GM23338 (cell line): ENCODE data around the gene GPT2. TPM values are rescaled to one million over a fixed set of nuclear protein-coding genes. Genes with fewer than 3 reads are reported as not detected.
A peak's percentile ranks its signal among the peaks of the same experiment; 100 is the strongest.

Experiments
- ATAC-seq: fragments of 200-7000 bp; cut with Tn5 transposase; 3 replicates; pipeline ENCODE4 v1.9.1; 2020
- DNase-seq: peaks from one replicate; pipeline ENCODE4 v3.0.0-alpha.2; 2015; ENCODE audit warnings: low spot score
- H2AFZ ChIP-seq: fragments of 200-600 bp; sonication (generic); 2 replicates; pipeline ENCODE4 v1.8.0; 2016; ENCODE audit warnings: antibody characterized with exemption, mild to moderate bottlenecking, moderate library complexity
- H3F3A ChIP-seq: fragments of 200-600 bp; sonication (generic); replicated peaks from 2 replicates; pipeline ENCODE4 v1.8.0; 2017; ENCODE audit warnings: antibody characterized with exemption, mixed run types, low read depth
- H3K27ac ChIP-seq: fragments of 200-600 bp; sonication (generic); 2 replicates; pipeline ENCODE4 v1.6.1; 2016; ENCODE audit warnings: low read depth
- H3K27me3 ChIP-seq: fragments of 200-600 bp; sonication (generic); 2 replicates; pipeline ENCODE4 v1.8.0; 2016; ENCODE audit warnings: mild to moderate bottlenecking, mixed run types, moderate library complexity; ENCODE audit not compliant: insufficient read depth
- H3K36me3 ChIP-seq: fragments of 200-600 bp; sonication (generic); 2 replicates; pipeline ENCODE4 v1.8.0; 2016; ENCODE audit warnings: mild to moderate bottlenecking; ENCODE audit not compliant: insufficient read depth
- H3K4me1 ChIP-seq: fragments of 200-600 bp; sonication (generic); 2 replicates; pipeline ENCODE4 v1.8.0; 2016; ENCODE audit warnings: mild to moderate bottlenecking, moderate library complexity; ENCODE audit not compliant: insufficient read depth
- H3K4me2 ChIP-seq: fragments of 200-600 bp; sonication (generic); 2 replicates; pipeline ENCODE4 v1.7.1; 2017; ENCODE audit warnings: mixed run types
- H3K4me3 ChIP-seq: fragments of 200-600 bp; sonication (generic); 2 replicates; pipeline ENCODE4 v1.6.1; 2016; ENCODE audit warnings: mixed run types
- H3K79me2 ChIP-seq: fragments of 200-600 bp; sonication (generic); replicated peaks from 2 replicates; pipeline ENCODE4 v1.8.0; 2017; ENCODE audit warnings: mild to moderate bottlenecking; ENCODE audit not compliant: insufficient read depth
- H3K9me2 ChIP-seq: fragments of 200-600 bp; sonication (generic); 2 replicates; pipeline ENCODE4 v1.8.0; 2017; ENCODE audit not compliant: insufficient read depth
- H4K20me1 ChIP-seq: fragments of 200-600 bp; sonication (generic); replicated peaks from 2 replicates; pipeline ENCODE4 v1.8.0; 2017; ENCODE audit warnings: mild to moderate bottlenecking; ENCODE audit not compliant: insufficient read depth
- H3K27ac Mint-ChIP-seq: 2 replicates; pipeline ENCODE4 v1.8.0; 2020; ENCODE audit warnings: inconsistent platforms, mild to moderate bottlenecking, moderate library complexity, mixed read lengths
- H3K27me3 Mint-ChIP-seq: 3 replicates; pipeline ENCODE4 v1.8.0; 2022; ENCODE audit warnings: low read depth, mild to moderate bottlenecking, moderate library complexity, mixed read lengths, inconsistent platforms; ENCODE audit not compliant: insufficient read depth, poor library complexity
- H3K36me3 Mint-ChIP-seq: 3 replicates; pipeline ENCODE4 v1.8.0; 2021; ENCODE audit warnings: low read depth, mild to moderate bottlenecking, inconsistent platforms, moderate library complexity, mixed read lengths
- H3K4me1 Mint-ChIP-seq: 3 replicates; pipeline ENCODE4 v1.8.0; 2020; ENCODE audit warnings: mild to moderate bottlenecking, inconsistent platforms, mixed read lengths
- H3K4me3 Mint-ChIP-seq: 3 replicates; pipeline ENCODE4 v1.8.0; 2021; ENCODE audit warnings: moderate library complexity, mild to moderate bottlenecking, inconsistent platforms, mixed read lengths
- H3K9me3 Mint-ChIP-seq: 3 replicates; pipeline ENCODE4 v1.8.0; 2020; ENCODE audit warnings: moderate library complexity, mild to moderate bottlenecking, inconsistent platforms, mixed read lengths
- CREB1 ChIP-seq: fragments of 250-450 bp; sonication (Bioruptor Pico); IDR thresholded peaks from 2 replicates; pipeline ENCODE4 v1.5.0; 2020; ENCODE audit warnings: low read depth, mild to moderate bottlenecking, moderate library complexity
- CTCF ChIP-seq, 2 experiments: fragments of 200-600 bp in 1 of 2; sonication (generic) in 1 of 2; conservative IDR thresholded peaks; 2 replicates each; pipeline versions ENCODE4 v1.5.1 to v1.6.1; 2016 to 2017; ENCODE audit warnings: antibody characterized with exemption in 2 of 2, low read depth in 2 of 2, mild to moderate bottlenecking in 2 of 2, moderate library complexity in 1 of 2
- ETS1 ChIP-seq: IDR thresholded peaks from 2 replicates; pipeline ENCODE4 v1.6.1; 2016; ENCODE audit warnings: antibody characterized with exemption
- EZH2 ChIP-seq: fragments of 200-600 bp; sonication (generic); IDR thresholded peaks from one replicate; pipeline ENCODE4 v1.8.0; 2017; ENCODE audit warnings: antibody characterized with exemption, mild to moderate bottlenecking, low read depth; ENCODE audit not compliant: unreplicated experiment
- EZH2phosphoT487 ChIP-seq: fragments of 200-600 bp; sonication (generic); IDR thresholded peaks from one replicate; pipeline ENCODE4 v1.8.1; 2018; ENCODE audit warnings: antibody characterized with exemption; ENCODE audit not compliant: unreplicated experiment
- JUNB ChIP-seq: IDR thresholded peaks from one replicate; pipeline ENCODE4 v1.6.1; 2016; ENCODE audit warnings: antibody characterized with exemption; ENCODE audit not compliant: unreplicated experiment
- NANOG ChIP-seq: IDR thresholded peaks from 2 replicates; pipeline ENCODE4 v1.6.1; 2016; ENCODE audit warnings: antibody characterized with exemption, borderline replicate concordance
- POLR2AphosphoS5 ChIP-seq: IDR thresholded peaks from 2 replicates; pipeline ENCODE4 v1.6.1; 2016; ENCODE audit warnings: antibody characterized with exemption, low read depth
- REST ChIP-seq: IDR thresholded peaks from one replicate; pipeline ENCODE4 v1.6.1; 2018; ENCODE audit warnings: antibody characterized with exemption; ENCODE audit not compliant: unreplicated experiment
- STAT1 ChIP-seq: IDR thresholded peaks from one replicate; pipeline ENCODE4 v1.6.1; 2016; ENCODE audit warnings: antibody characterized with exemption; ENCODE audit not compliant: unreplicated experiment
- ZNF114 ChIP-seq: fragments of 250-450 bp; sonication (Bioruptor Pico); IDR thresholded peaks from 2 replicates; pipeline ENCODE4 v1.5.0; 2020; ENCODE audit warnings: mild to moderate bottlenecking, moderate library complexity
- ZNF331 ChIP-seq: fragments of 250-450 bp; sonication (Bioruptor Pico); IDR thresholded peaks from 2 replicates; pipeline ENCODE4 v1.5.0; 2020; ENCODE audit warnings: low read depth, mild to moderate bottlenecking, moderate library complexity
- polyA plus RNA-seq: library from polyadenylated mRNA; unstranded; fragments of >200 nt; fragmentation: Nextera tagmentation; extraction: Ambion mirVana; gene quantifications from 2 replicates; pipeline ENCODE4 v1.2.1, GENCODE V29; 2016
- total RNA-seq: library from RNA; depleted of rRNA; stranded (reverse); fragments of >200 nt; shearing (Covaris generic); gene quantifications from 2 replicates; pipeline ENCODE4 v1.2.3, GENCODE V29; 2014
- TF ChIP-seq, protein P1 (sequence below): fragments of 250-450 bp; sonication (Bioruptor Pico); IDR thresholded peaks from 2 replicates; pipeline ENCODE4 v1.5.0; 2020; ENCODE audit warnings: mild to moderate bottlenecking, moderate library complexity

GPT2 gene
- total and polyA plus RNA-seq, 2 experiments from 2014 or later: 48.5 to 81.0 TPM

DNA sequence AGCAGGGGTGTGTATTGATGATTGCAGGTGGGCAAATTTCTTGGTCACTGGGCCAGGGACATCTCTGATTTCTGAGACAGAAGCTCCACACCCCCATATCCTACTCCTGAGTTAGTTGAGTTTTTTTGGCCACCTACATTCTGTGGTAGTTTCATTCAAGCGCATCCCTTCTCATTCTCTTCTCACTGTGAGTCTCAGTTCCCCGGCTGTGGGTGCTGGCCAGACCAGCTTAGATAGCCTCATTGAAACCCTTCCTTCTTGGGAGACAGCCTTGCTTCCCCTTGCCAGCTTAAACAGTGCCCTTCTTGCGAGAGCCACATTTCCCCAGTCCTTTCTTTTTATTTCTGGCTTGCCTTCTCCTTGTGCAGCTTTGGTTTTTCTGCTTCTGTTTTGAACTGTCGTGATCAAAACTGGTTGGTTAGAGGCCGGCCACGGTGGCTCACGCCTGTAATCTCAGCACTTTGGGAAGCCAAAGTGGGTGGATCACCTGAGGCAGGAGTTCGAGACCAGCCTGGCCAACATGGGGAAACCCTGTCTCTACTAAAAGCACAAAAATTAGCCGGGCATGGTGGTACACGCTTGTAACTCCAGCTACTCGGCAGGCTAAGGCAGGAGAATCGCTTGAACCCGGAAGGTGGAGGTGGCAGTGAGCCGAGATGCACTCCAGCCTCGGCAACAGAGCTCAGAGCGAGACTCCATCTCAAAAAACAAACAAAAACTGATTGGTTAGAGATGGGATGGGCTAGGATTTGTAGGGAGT, 2.8 kb downstream of the GPT2 start:
- H3K9me3 Mint-ChIP-seq: no peaks in the 10 kb centered on the region
- TF ChIP-seq CREB1 (CRISPR knock-in tag) (no peak), ETS1 (no peak), ZNF331 (CRISPR knock-in tag) (no peak), NANOG (no peak), STAT1 (no peak), CTCF (conservative IDR thresholded peaks at IDR 0.05; ENCODE audit: low read depth in 2 of 2) (no peak), JUNB (no peak), EZH2 (no peak), REST (no peak), ZNF114 (CRISPR knock-in tag) (no peak), POLR2AphosphoS5 (no peak), EZH2phosphoT487 (no peak)
- TF ChIP-seq, protein P1, sequence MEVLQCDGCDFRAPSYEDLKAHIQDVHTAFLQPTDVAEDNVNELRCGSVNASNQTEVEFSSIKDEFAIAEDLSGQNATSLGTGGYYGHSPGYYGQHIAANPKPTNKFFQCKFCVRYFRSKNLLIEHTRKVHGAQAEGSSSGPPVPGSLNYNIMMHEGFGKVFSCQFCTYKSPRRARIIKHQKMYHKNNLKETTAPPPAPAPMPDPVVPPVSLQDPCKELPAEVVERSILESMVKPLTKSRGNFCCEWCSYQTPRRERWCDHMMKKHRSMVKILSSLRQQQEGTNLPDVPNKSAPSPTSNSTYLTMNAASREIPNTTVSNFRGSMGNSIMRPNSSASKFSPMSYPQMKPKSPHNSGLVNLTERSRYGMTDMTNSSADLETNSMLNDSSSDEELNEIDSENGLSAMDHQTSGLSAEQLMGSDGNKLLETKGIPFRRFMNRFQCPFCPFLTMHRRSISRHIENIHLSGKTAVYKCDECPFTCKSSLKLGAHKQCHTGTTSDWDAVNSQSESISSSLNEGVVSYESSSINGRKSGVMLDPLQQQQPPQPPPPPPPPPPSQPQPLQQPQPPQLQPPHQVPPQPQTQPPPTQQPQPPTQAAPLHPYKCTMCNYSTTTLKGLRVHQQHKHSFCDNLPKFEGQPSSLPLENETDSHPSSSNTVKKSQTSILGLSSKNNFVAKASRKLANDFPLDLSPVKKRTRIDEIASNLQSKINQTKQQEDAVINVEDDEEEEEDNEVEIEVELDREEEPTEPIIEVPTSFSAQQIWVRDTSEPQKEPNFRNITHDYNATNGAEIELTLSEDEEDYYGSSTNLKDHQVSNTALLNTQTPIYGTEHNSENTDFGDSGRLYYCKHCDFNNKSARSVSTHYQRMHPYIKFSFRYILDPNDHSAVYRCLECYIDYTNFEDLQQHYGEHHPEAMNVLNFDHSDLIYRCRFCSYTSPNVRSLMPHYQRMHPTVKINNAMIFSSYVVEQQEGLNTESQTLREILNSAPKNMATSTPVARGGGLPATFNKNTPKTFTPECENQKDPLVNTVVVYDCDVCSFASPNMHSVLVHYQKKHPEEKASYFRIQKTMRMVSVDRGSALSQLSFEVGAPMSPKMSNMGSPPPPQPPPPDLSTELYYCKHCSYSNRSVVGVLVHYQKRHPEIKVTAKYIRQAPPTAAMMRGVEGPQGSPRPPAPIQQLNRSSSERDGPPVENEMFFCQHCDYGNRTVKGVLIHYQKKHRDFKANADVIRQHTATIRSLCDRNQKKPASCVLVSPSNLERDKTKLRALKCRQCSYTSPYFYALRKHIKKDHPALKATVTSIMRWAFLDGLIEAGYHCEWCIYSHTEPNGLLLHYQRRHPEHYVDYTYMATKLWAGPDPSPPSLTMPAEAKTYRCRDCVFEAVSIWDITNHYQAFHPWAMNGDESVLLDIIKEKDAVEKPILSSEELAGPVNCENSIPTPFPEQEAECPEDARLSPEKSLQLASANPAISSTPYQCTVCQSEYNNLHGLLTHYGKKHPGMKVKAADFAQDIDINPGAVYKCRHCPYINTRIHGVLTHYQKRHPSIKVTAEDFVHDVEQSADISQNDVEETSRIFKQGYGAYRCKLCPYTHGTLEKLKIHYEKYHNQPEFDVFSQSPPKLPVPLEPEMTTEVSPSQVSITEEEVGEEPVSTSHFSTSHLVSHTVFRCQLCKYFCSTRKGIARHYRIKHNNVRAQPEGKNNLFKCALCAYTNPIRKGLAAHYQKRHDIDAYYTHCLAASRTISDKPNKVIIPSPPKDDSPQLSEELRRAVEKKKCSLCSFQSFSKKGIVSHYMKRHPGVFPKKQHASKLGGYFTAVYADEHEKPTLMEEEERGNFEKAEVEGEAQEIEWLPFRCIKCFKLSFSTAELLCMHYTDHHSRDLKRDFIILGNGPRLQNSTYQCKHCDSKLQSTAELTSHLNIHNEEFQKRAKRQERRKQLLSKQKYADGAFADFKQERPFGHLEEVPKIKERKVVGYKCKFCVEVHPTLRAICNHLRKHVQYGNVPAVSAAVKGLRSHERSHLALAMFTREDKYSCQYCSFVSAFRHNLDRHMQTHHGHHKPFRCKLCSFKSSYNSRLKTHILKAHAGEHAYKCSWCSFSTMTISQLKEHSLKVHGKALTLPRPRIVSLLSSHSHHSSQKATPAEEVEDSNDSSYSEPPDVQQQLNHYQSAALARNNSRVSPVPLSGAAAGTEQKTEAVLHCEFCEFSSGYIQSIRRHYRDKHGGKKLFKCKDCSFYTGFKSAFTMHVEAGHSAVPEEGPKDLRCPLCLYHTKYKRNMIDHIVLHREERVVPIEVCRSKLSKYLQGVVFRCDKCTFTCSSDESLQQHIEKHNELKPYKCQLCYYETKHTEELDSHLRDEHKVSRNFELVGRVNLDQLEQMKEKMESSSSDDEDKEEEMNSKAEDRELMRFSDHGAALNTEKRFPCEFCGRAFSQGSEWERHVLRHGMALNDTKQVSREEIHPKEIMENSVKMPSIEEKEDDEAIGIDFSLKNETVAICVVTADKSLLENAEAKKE (CRISPR knock-in tag): no peak
- H3K27me3 Mint-ChIP-seq: peaks cover 22% of the 10 kb centered on the region
- Histone ChIP-seq H3K4me1 (peaks cover 33% of the 10 kb centered on the region), H3F3A (0 out of 2 replicates have a peak, but pooled peaks cover 8% of the 10 kb centered on the region), H3K36me3 (no peaks in the 10 kb centered on the region; the same call in none of the 2 replicates), H3K4me2 (peak overlapping the region; percentile 96), H3K79me2 (peaks cover 77% of the 10 kb centered on the region), H3K27me3 (no peaks in the 10 kb centered on the region), H3K4me3 (no peak overlapping the region), H2AFZ (no peak overlapping the region), H4K20me1 (peaks cover 40% of the 10 kb centered on the region), H3K27ac (peak overlapping the region; percentile 80), H3K9me2 (no peaks in the 10 kb centered on the region)
- ATAC-seq: no peak
- H3K36me3 Mint-ChIP-seq: peaks cover 62% of the 10 kb centered on the region
- H3K4me1 Mint-ChIP-seq: peaks cover 44% of the 10 kb centered on the region
- H3K27ac Mint-ChIP-seq: peak overlapping the region; percentile 67; the same call in 1 of the 2 replicates
- no peak for DNase-seq
- H3K4me3 Mint-ChIP-seq: peak overlapping the region; percentile 99
